Left ventricle myocardium inferior (tissue), 1 donor: ENCODE measurements around the gene C10orf53. TPM values are rescaled to one million over a fixed set of nuclear protein-coding genes. Genes with fewer than 3 reads are reported as not detected.

Experiments used
- DNase-seq: peaks from one replicate; pipeline ENCODE4 v3.0.0-alpha.2; 2020
- H3K27ac ChIP-seq: fragments of 200-600 bp; replicated peaks from 2 replicates; pipeline ENCODE4 v1.8.0; 2021
- H3K27me3 ChIP-seq: fragments of 200-600 bp; 2 replicates; pipeline ENCODE4 v1.8.0; 2021; ENCODE audit warnings: low read depth
- H3K36me3 ChIP-seq: fragments of 200-600 bp; 2 replicates; pipeline ENCODE4 v1.8.0; 2021
- H3K4me1 ChIP-seq: fragments of 200-600 bp; 2 replicates; pipeline ENCODE4 v1.8.0; 2021
- H3K4me3 ChIP-seq: fragments of 200-600 bp; 2 replicates; pipeline ENCODE4 v1.8.0; 2021; ENCODE audit warnings: mild to moderate bottlenecking, moderate library complexity
- H3K9me3 ChIP-seq: fragments of 200-600 bp; replicated peaks from 2 replicates; pipeline ENCODE4 v1.8.0; 2021
- CTCF ChIP-seq: fragments of 200-600 bp; IDR thresholded peaks from 2 replicates; pipeline ENCODE4 v1.8.0; 2021; ENCODE audit warnings: antibody characterized with exemption, mild to moderate bottlenecking, borderline replicate concordance
- intact Hi-C: fragments of 100-400 bp; cut with micrococcal nuclease; formaldehyde crosslinking; loops from one replicate; pipeline ENCODE4 v1.11.0; 2022
- total RNA-seq: library from RNA; stranded (reverse); fragmentation: NEBNext Ultra II Directional; extraction: Animal tissue kit (Norgen Biotek cat#: 25700); gene quantifications from one replicate; pipeline ENCODE4 v1.2.1, GENCODE V29; 2021
- donor health status: DM: no; HTN: yes; CAD: no; lungs with severe emphysema.

C10orf53 gene
- total RNA-seq, 1 donor from 2014 or later, result not detected

- H3K9me3 ChIP-seq, result no peaks in the 10 kb centered on the region
- H3K27ac ChIP-seq, result no peak overlapping the region
- no peak overlapping the region for H3K4me3 ChIP-seq
Measured at GRCh38 chr10:49737474-49738201, 58.2 kb downstream of the C10orf53 start.

GRCh38 chr10:49738616-49739360, 59.3 kb downstream of the C10orf53 start:
- Histone ChIP-seq H3K9me3 (no peaks in the 10 kb centered on the region), H3K27me3 (no peaks in the 10 kb centered on the region), H3K36me3 (no peaks in the 10 kb centered on the region), H3K27ac (no peak overlapping the region), H3K4me3 (no peak overlapping the region), H3K4me1 (no peaks in the 10 kb centered on the region)
- intact Hi-C loops, result no loop called here
- no peak for DNase-seq
- TF ChIP-seq CTCF, result no peak

More at GRCh38 chr10:49737474-49738201, 58.2 kb downstream of the C10orf53 start:
- Histone ChIP-seq H3K36me3 (no peaks in the 10 kb centered on the region), H3K4me1 (no peaks in the 10 kb centered on the region), H3K27me3 (no peaks in the 10 kb centered on the region)
- TF ChIP-seq CTCF, result no peak
- DNase-seq, result no peak
- intact Hi-C loops, result no loop called here

- TF ChIP-seq CTCF, result no peak
- intact Hi-C loops, result no loop called here
- no peak for DNase-seq
- no peak overlapping the region for H3K4me3 ChIP-seq
- H3K27me3 ChIP-seq, result no peaks in the 10 kb centered on the region
- no peaks in the 10 kb centered on the region for H3K9me3 ChIP-seq
- no peak overlapping the region for H3K27ac ChIP-seq
- no peaks in the 10 kb centered on the region for H3K36me3 ChIP-seq
- H3K4me1 ChIP-seq, result no peaks in the 10 kb centered on the region
Measured at GRCh38 chr10:49739426-49739825, 60.0 kb downstream of the C10orf53 start.

- Histone ChIP-seq H3K9me3 (no peaks in the 10 kb centered on the region), H3K27ac (no peak overlapping the region), H3K4me3 (no peak overlapping the region), H3K27me3 (no peaks in the 10 kb centered on the region), H3K4me1 (no peaks in the 10 kb centered on the region), H3K36me3 (no peaks in the 10 kb centered on the region)
- TF ChIP-seq CTCF, result no peak
- intact Hi-C loops, result no loop called here
- no peak for DNase-seq
Measured at GRCh38 chr10:49740346-49741107, 61.1 kb downstream of the C10orf53 start.

GRCh38 chr10:49741108-49741995, 61.9 kb downstream of the C10orf53 start:
- no peak for DNase-seq
- no peaks in the 10 kb centered on the region for H3K27me3 ChIP-seq
- H3K36me3 ChIP-seq, result no peaks in the 10 kb centered on the region
- H3K9me3 ChIP-seq, result no peaks in the 10 kb centered on the region
- no peak overlapping the region for H3K27ac ChIP-seq
- H3K4me3 ChIP-seq, result no peak overlapping the region
- no peak for TF ChIP-seq CTCF
- H3K4me1 ChIP-seq, result no peaks in the 10 kb centered on the region
- intact Hi-C loops, result no loop called here
